ENCODE results near the gene TEX2.

TEX2 gene

GRCh38 chr17:64281962-64282752 is 19.1 kb upstream of the TEX2 start:
- in situ Hi-C loops (cut with MboI; ENCODE audit: low sequenced_read_pairs) = loop anchor here (25.0 kb wide), 1 partner anchor 370 kb away; the partner anchor contains the start of genes CSHL1 and GH1

GRCh38 chr17:64278614-64279013 is 15.6 kb upstream of the TEX2 start:
- Histone ChIP-seq H3K9me3 (no peaks in the 10 kb centered on the region), H3K4me3 (no peak overlapping the region), H3K36me3 (replicated peaks) (no peaks in the 10 kb centered on the region), H3K4me1 (peaks cover 4% of the 10 kb centered on the region; the same call in 1 of the 2 replicates), H3K27me3 (ENCODE audit: low read depth) (no peaks in the 10 kb centered on the region)
- in situ Hi-C loops (cut with MboI; ENCODE audit: low sequenced_read_pairs) = loop anchor here (25.0 kb wide), 1 partner anchor 366 kb away; the partner anchor contains the start of genes CSHL1 and GH1
- no peak for DNase-seq (ENCODE audit: low spot score in 2 of 2)

More at GRCh38 chr17:64281962-64282752, 19.1 kb upstream of the TEX2 start:
- Histone ChIP-seq H3K9me3 (no peaks in the 10 kb centered on the region), H3K4me3 (no peak overlapping the region), H3K27me3 (ENCODE audit: low read depth) (no peaks in the 10 kb centered on the region), H3K4me1 (peaks cover 2% of the 10 kb centered on the region; the same call in 1 of the 2 replicates), H3K36me3 (replicated peaks) (no peaks in the 10 kb centered on the region)
- DNase-seq (ENCODE audit: low spot score in 2 of 2) = peak; percentile 69 to 78

- in situ Hi-C loops (cut with MboI; ENCODE audit: low sequenced_read_pairs) = loop anchor here (25.0 kb wide), 1 partner anchor 366 kb away; the partner anchor contains the start of genes CSHL1 and GH1
- H3K9me3 ChIP-seq = no peaks in the 10 kb centered on the region
- no peaks in the 10 kb centered on the region for H3K36me3 ChIP-seq (replicated peaks)
- DNase-seq (ENCODE audit: low spot score in 2 of 2) = no peak
- no peak overlapping the region for H3K4me3 ChIP-seq
- no peaks in the 10 kb centered on the region for H3K27me3 ChIP-seq (ENCODE audit: low read depth)
- H3K4me1 ChIP-seq = peaks cover 4% of the 10 kb centered on the region; the same call in 1 of the 2 replicates
Observed at GRCh38 chr17:64277831-64278562, 14.9 kb upstream of the TEX2 start.

- Histone ChIP-seq H3K9me3 (no peaks in the 10 kb centered on the region), H3K4me1 (peaks cover 4% of the 10 kb centered on the region; the same call in 1 of the 2 replicates), H3K4me3 (no peak overlapping the region), H3K27me3 (ENCODE audit: low read depth) (no peaks in the 10 kb centered on the region), H3K36me3 (replicated peaks) (no peaks in the 10 kb centered on the region)
- in situ Hi-C loops (cut with MboI; ENCODE audit: low sequenced_read_pairs) = loop anchor here (25.0 kb wide), 1 partner anchor 365 kb away; the partner anchor contains the start of genes CSHL1 and GH1
- DNase-seq (ENCODE audit: low spot score in 2 of 2) = no peak
Observed at GRCh38 chr17:64276961-64277505, 14.0 kb upstream of the TEX2 start.

- H3K4me1 ChIP-seq = peaks cover 4% of the 10 kb centered on the region; the same call in 1 of the 2 replicates
- in situ Hi-C loops (cut with MboI; ENCODE audit: low sequenced_read_pairs) = loop anchor here (25.0 kb wide), 1 partner anchor 363 kb away; the partner anchor contains the start of genes CSHL1 and GH1
- no peak for DNase-seq (ENCODE audit: low spot score in 2 of 2)
- H3K36me3 ChIP-seq (replicated peaks) = no peaks in the 10 kb centered on the region
- no peaks in the 10 kb centered on the region for H3K9me3 ChIP-seq
- no peak overlapping the region for H3K4me3 ChIP-seq
- H3K27me3 ChIP-seq (ENCODE audit: low read depth) = no peaks in the 10 kb centered on the region
Observed at GRCh38 chr17:64275016-64275415, 12.0 kb upstream of the TEX2 start.

GRCh38 chr17:64273006-64273405 is 9.9 kb upstream of the TEX2 start:
- Histone ChIP-seq H3K27me3 (ENCODE audit: low read depth) (no peaks in the 10 kb centered on the region), H3K4me1 (peaks cover 4% of the 10 kb centered on the region; the same call in 1 of the 2 replicates), H3K4me3 (no peak overlapping the region), H3K9me3 (no peaks in the 10 kb centered on the region), H3K36me3 (replicated peaks) (no peaks in the 10 kb centered on the region)
- in situ Hi-C loops (cut with MboI; ENCODE audit: low sequenced_read_pairs) = no loop called here
- DNase-seq (ENCODE audit: low spot score in 2 of 2) = no peak

- no peaks in the 10 kb centered on the region for H3K9me3 ChIP-seq
- in situ Hi-C loops (cut with MboI; ENCODE audit: low sequenced_read_pairs) = no loop called here
- no peak for DNase-seq (ENCODE audit: low spot score in 2 of 2)
- H3K4me1 ChIP-seq = no peaks in the 10 kb centered on the region
- H3K36me3 ChIP-seq (replicated peaks) = no peaks in the 10 kb centered on the region
- no peaks in the 10 kb centered on the region for H3K27me3 ChIP-seq (ENCODE audit: low read depth)
- no peak overlapping the region for H3K4me3 ChIP-seq
Observed at GRCh38 chr17:64270885-64271284, 7.8 kb upstream of the TEX2 start.

GRCh38 chr17:64269687-64270649 is 6.9 kb upstream of the TEX2 start:
- Histone ChIP-seq H3K4me3 (no peak overlapping the region), H3K9me3 (no peaks in the 10 kb centered on the region), H3K4me1 (no peaks in the 10 kb centered on the region), H3K36me3 (replicated peaks) (no peaks in the 10 kb centered on the region), H3K27me3 (ENCODE audit: low read depth) (no peaks in the 10 kb centered on the region)
- no peak for DNase-seq (ENCODE audit: low spot score in 2 of 2)
- in situ Hi-C loops (cut with MboI; ENCODE audit: low sequenced_read_pairs) = loop anchor here (10.0 kb wide), 1 partner anchor 125 kb away; no protein-coding TSS in a partner anchor

GRCh38 chr17:64264891-64265290 is 1.8 kb upstream of the TEX2 start:
- H3K4me1 ChIP-seq = peaks cover 25% of the 10 kb centered on the region
- in situ Hi-C loops (cut with MboI; ENCODE audit: low sequenced_read_pairs) = loop anchor here (10.0 kb wide), 1 partner anchor 120 kb away; no protein-coding TSS in a partner anchor
- no peak overlapping the region for H3K4me3 ChIP-seq
- H3K36me3 ChIP-seq (replicated peaks) = no peaks in the 10 kb centered on the region
- H3K9me3 ChIP-seq = no peaks in the 10 kb centered on the region
- no peaks in the 10 kb centered on the region for H3K27me3 ChIP-seq (ENCODE audit: low read depth)
- DNase-seq (ENCODE audit: low spot score in 2 of 2) = no peak

GRCh38 chr17:64262198-64262999 is 661 bp downstream of the TEX2 start:
- Histone ChIP-seq H3K4me1 (peaks cover 43% of the 10 kb centered on the region), H3K4me3 (peak overlapping the region; percentile 79), H3K36me3 (replicated peaks) (no peaks in the 10 kb centered on the region), H3K27me3 (ENCODE audit: low read depth) (no peaks in the 10 kb centered on the region), H3K9me3 (no peaks in the 10 kb centered on the region)
- peak in 1 of 2 experiments; percentile 62 for DNase-seq (ENCODE audit: low spot score in 2 of 2)
- in situ Hi-C loops (cut with MboI; ENCODE audit: low sequenced_read_pairs) = loop anchor here (10.0 kb wide), 1 partner anchor 118 kb away; no protein-coding TSS in a partner anchor

- Histone ChIP-seq H3K4me1 (peaks cover 51% of the 10 kb centered on the region), H3K4me3 (peak overlapping the region; percentile 79), H3K27me3 (ENCODE audit: low read depth) (no peaks in the 10 kb centered on the region), H3K9me3 (no peaks in the 10 kb centered on the region), H3K36me3 (replicated peaks) (no peaks in the 10 kb centered on the region)
- DNase-seq (ENCODE audit: low spot score in 2 of 2) = no peak
- in situ Hi-C loops (cut with MboI; ENCODE audit: low sequenced_read_pairs) = loop anchor here (10.0 kb wide), 1 partner anchor 117 kb away; no protein-coding TSS in a partner anchor
Observed at GRCh38 chr17:64261417-64262145, 1.5 kb downstream of the TEX2 start.

All from HAP-1 (cell line).